GM10248 (cell line): ENCODE results near the gene ATP6V1G2.

Source experiments
- CTCF ChIA-PET: fragments of 300-600 bp; sonication (Branson Sonifier 250); formaldehyde crosslinking; extraction: SDS; loops from one replicate; lab custom pipeline; 2021; ENCODE audit warnings: antibody characterized with exemption; lab: Yijun Ruan, JAX
- POLR2A ChIA-PET: fragments of 350-650 bp; sonication (Branson Sonifier 250); formaldehyde crosslinking; extraction: SDS; loops from one replicate; lab custom pipeline; 2020; ENCODE audit warnings: antibody characterized with exemption; lab: Yijun Ruan, JAX
- DNase-seq: peaks from one replicate; pipeline ENCODE4 v3.0.0; 2012; ENCODE audit errors: extremely low spot score
- CTCF ChIP-seq: IDR thresholded peaks from 2 replicates; pipeline ENCODE4 v1.5.1; 2012; ENCODE audit warnings: mild to moderate bottlenecking, low read depth; ENCODE audit errors: extremely low read depth, missing control alignments, control extremely low read depth

Gene ATP6V1G2

GRCh38 chr6:31559958-31560696, 13.7 kb upstream of the ATP6V1G2 start:
- TF ChIP-seq CTCF: no peak
- POLR2A ChIA-PET: interaction anchor here (0.7 to 5.5 kb wide), 4 partner anchors 9 to 19 kb away, joined by 3 to 94 read pairs (median 8); partner anchors contain the start of genes DDX39B and TNF
- CTCF ChIA-PET: interaction anchor here (1.1 to 54.8 kb wide), 6 partner anchors 9 to 63 kb away, joined by 3 to 2725 read pairs (median 18); partner anchors contain the start of genes ATP6V1G2, LST1, LTA and LTB
- peak; percentile 74 for DNase-seq

GRCh38 chr6:31559606-31559957, 13.2 kb upstream of the ATP6V1G2 start:
- TF ChIP-seq CTCF: no peak
- CTCF ChIA-PET: interaction anchor here (1.2 to 54.8 kb wide), 6 partner anchors 8 to 63 kb away, joined by 4 to 2725 read pairs (median 18); partner anchors contain the start of genes ATP6V1G2, LST1, LTA and LTB
- POLR2A ChIA-PET: interaction anchor here (1.1 to 5.5 kb wide), 5 partner anchors 9 to 18 kb away, joined by 4 to 94 read pairs (median 6); partner anchors contain the start of genes DDX39B, NFKBIL1 and TNF
- DNase-seq: no peak

GRCh38 chr6:31558631-31559500, 12.5 kb upstream of the ATP6V1G2 start:
- CTCF ChIA-PET: interaction anchor here (1.2 to 54.8 kb wide), 6 partner anchors 7 to 62 kb away, joined by 4 to 2725 read pairs (median 18); partner anchors contain the start of genes ATP6V1G2, LST1, LTA and LTB
- no peak for TF ChIP-seq CTCF
- POLR2A ChIA-PET: interaction anchor here (0.8 to 5.5 kb wide), 7 partner anchors 9 to 34 kb away, joined by 3 to 94 read pairs (median 6); partner anchors contain the start of genes DDX39B, NCR3, NFKBIL1 and TNF
- peak; percentile 80 for DNase-seq

- ChIA-PET CTCF (interaction anchor here (1.2 to 54.8 kb wide), 4 partner anchors 8 to 34 kb away, joined by 7 to 2725 read pairs (median 31); partner anchors contain the start of genes ATP6V1G2, LST1, LTA and LTB), POLR2A (interaction anchor here (1.2 to 5.5 kb wide), 3 partner anchors 11 to 35 kb away, joined by 4 to 94 read pairs (median 6); partner anchors contain the start of genes NCR3, NFKBIL1 and TNF)
- no peak for DNase-seq
- TF ChIP-seq CTCF: no peak
These were observed 11.9 kb upstream of the ATP6V1G2 start for GRCh38 chr6:31558318-31558625.

- CTCF ChIA-PET: interaction anchor here (0.9 to 54.8 kb wide), 4 partner anchors 11 to 273 kb away, joined by 3 to 2725 read pairs (median 31); partner anchors contain the start of genes ATP6V1G2, LST1, LTA and LTB
- DNase-seq: no peak
- POLR2A ChIA-PET: interaction anchor here (0.6 to 5.5 kb wide), 4 partner anchors 9 to 656 kb away, joined by 4 to 94 read pairs (median 6); partner anchors contain the start of genes NCR3 and TNF
- TF ChIP-seq CTCF: no peak
These were observed 11.3 kb upstream of the ATP6V1G2 start for GRCh38 chr6:31557443-31558317.
